Erythroblast (primary cell): ENCODE data around the gene GPC6.

Experiments used
- GATA1 ChIP-seq: IDR thresholded peaks from 2 replicates; pipeline ENCODE4 v1.6.1; 2011; ENCODE audit warnings: low read depth, mild to moderate bottlenecking, control low read depth, low read length, moderate library complexity
- POLR2A ChIP-seq: IDR thresholded peaks from 2 replicates; pipeline ENCODE4 v1.6.1; 2011; ENCODE audit warnings: mild to moderate bottlenecking, low read length

- no peak for TF ChIP-seq POLR2A
- no peak for TF ChIP-seq GATA1
These were observed 985.6 kb downstream of the GPC6 start for GRCh38 chr13:94212196-94212595.
